GM23248 (cell line): ENCODE measurements around the gene FBLIM1.

Experiments used
- EZH2 ChIP-seq: fragments of 200-600 bp; sonication (generic); IDR thresholded peaks from 2 replicates; pipeline ENCODE4 v1.6.1; 2018; ENCODE audit warnings: antibody characterized with exemption, mild to moderate bottlenecking; ENCODE audit not compliant: insufficient read depth, poor library complexity, severe bottlenecking
- EZH2phosphoT487 ChIP-seq: fragments of 200-600 bp; sonication (generic); IDR thresholded peaks from 2 replicates; pipeline ENCODE4 v1.6.1; 2018; ENCODE audit warnings: antibody characterized with exemption, moderate library complexity, mild to moderate bottlenecking, low read depth; ENCODE audit not compliant: insufficient read depth

- TF ChIP-seq EZH2 (no peak), EZH2phosphoT487 (no peak)
These were observed 19.5 kb downstream of the FBLIM1 start for GRCh38 chr1:15777909-15778707.
